K562 (cell line): ENCODE results near the gene LAMB3. TPM values are rescaled to one million over a fixed set of nuclear protein-coding genes. Genes with fewer than 3 reads are reported as not detected.

Experiments used
- DLX4 ChIP-seq: fragments of 250-450 bp; sonication (Bioruptor Pico); IDR thresholded peaks from 2 replicates; pipeline ENCODE4 v1.6.1; 2021; ENCODE audit warnings: mild to moderate bottlenecking
- E2F6 ChIP-seq, 2 experiments: IDR thresholded peaks; 2 replicates each; pipeline ENCODE4 v1.6.1; 2011; ENCODE audit warnings: borderline replicate concordance in 1 of 2, control low read depth in 1 of 2, low read depth in 1 of 2, low read length in 1 of 2, mild to moderate bottlenecking in 1 of 2, mixed read lengths in 1 of 2, moderate library complexity in 1 of 2; ENCODE audit not compliant: insufficient read depth in 1 of 2, insufficient read length in 1 of 2, poor library complexity in 1 of 2, severe bottlenecking in 1 of 2; ENCODE audit errors: extremely low read depth in 1 of 2
- REST ChIP-seq, 2 experiments: fragments of 450-650 bp; formaldehyde crosslinking in 1 of 2; IDR thresholded peaks; 2 replicates each; pipeline versions ENCODE4 v1.4.0 to v1.6.1; 2014 to 2020; ENCODE audit warnings: mild to moderate bottlenecking in 2 of 2, borderline replicate concordance in 1 of 2, low read depth in 1 of 2
- YBX1 ChIP-seq: fragments of 450-650 bp; IDR thresholded peaks from 2 replicates; pipeline ENCODE4 v1.7.1; 2016; ENCODE audit warnings: mild to moderate bottlenecking
- ZBTB8A ChIP-seq: fragments of 450-650 bp; IDR thresholded peaks from 2 replicates; pipeline ENCODE4 v1.6.1; 2018; ENCODE audit warnings: mild to moderate bottlenecking, moderate library complexity; ENCODE audit not compliant: partially characterized antibody
- ZNF449 ChIP-seq: fragments of 250-450 bp; sonication (Bioruptor Pico); IDR thresholded peaks from 2 replicates; pipeline ENCODE4 v1.8.0; 2022; ENCODE audit warnings: moderate library complexity, mild to moderate bottlenecking, inconsistent platforms
- ZNF518B ChIP-seq: fragments of 250-450 bp; sonication (Bioruptor Pico); IDR thresholded peaks from 2 replicates; pipeline ENCODE4 v1.5.0; 2021; ENCODE audit warnings: mild to moderate bottlenecking, moderate library complexity
- ZNF740 ChIP-seq, 3 experiments: fragments of 200-800 bp in 1 of 3; sonication (Bioruptor generic) in 1 of 3; sonication (generic) in 1 of 3; formaldehyde crosslinking in 1 of 3; IDR thresholded peaks; 2 replicates each; pipeline versions ENCODE4 v1.6.1 to v1.8.0; 2016 to 2022; ENCODE audit warnings: mild to moderate bottlenecking in 2 of 3, missing compliant biosample characterization in 2 of 3, missing genetic modification characterization in 2 of 3, missing genetic modification reagents in 1 of 3
- polyA plus RNA-seq, 8 experiments: library from polyadenylated mRNA; depleted of rRNA in 4 of 8; stranded (reverse) in 5 of 8; unstranded in 3 of 8; fragments of >200 nt; fragmentation: Nextera tagmentation in 2 of 8; fragmentation: Illumina TruSeq in 1 of 8; extraction: Ambion mirVana in 2 of 8; extraction: Trizol in 1 of 8; gene quantifications; 2 replicates each; pipeline versions ENCODE4 v1.2.1 to v1.2.3, GENCODE V29; 2011 to 2014; ENCODE audit warnings: inconsistent platforms in 1 of 8, missing spikeins in 1 of 8
- total RNA-seq, 7 experiments: library from RNA; depleted of rRNA in 6 of 7; stranded (reverse); fragments of >200 nt in 6 of 7; fragmentation: Illumina TruSeq in 2 of 7; extraction: Trizol in 2 of 7; gene quantifications; 2 replicates each; pipeline versions ENCODE4 v1.2.1 to v1.2.3, GENCODE V29; 2011 to 2021; ENCODE audit warnings: low replicate concordance in 1 of 7

Gene LAMB3
- total and polyA plus RNA-seq, 9 of the 15 experiments (the other 6 are each of a cell fraction or from before 2014, with no cell fraction given), result 0.08 to 1.3 (median 0.91) TPM

- TF ChIP-seq REST (IDR thresholded peaks at IDR 0.05; ENCODE audit: borderline replicate concordance) (peak; percentile 96), REST (CRISPR knock-in tag; IDR thresholded peaks at IDR 0.05; ENCODE audit: low read depth) (no peak), YBX1 (no peak), E2F6 (IDR thresholded peaks at IDR 0.05; ENCODE audit: borderline replicate concordance in 1 of 2, extremely low read depth in 1 of 2, insufficient read depth in 1 of 2, insufficient read length in 1 of 2, low read depth in 1 of 2, low read length in 1 of 2, poor library complexity in 1 of 2, severe bottlenecking in 1 of 2) (no peak), DLX4 (CRISPR knock-in tag) (no peak), ZBTB8A (no peak), ZNF740 (CRISPR knock-in tag; IDR thresholded peaks at IDR 0.05) (no peak), ZNF740 (tag; IDR thresholded peaks at IDR 0.05) (no peak), ZNF518B (no peak), ZNF449 (no peak)
These were observed 40.7 kb upstream of the LAMB3 start (continued) for GRCh38 chr1:209692745-209693504.
